GM21737 (cell line): ENCODE data around the gene FUT4.
"Not testable (repeated sequence)": the region's sequence is repeated elsewhere in the genome, so short reads cannot be mapped to it uniquely, and the experiment has no call there.

Experiments used
- ATAC-seq: cut with Tn5 transposase; IDR thresholded peaks from one replicate; pipeline ENCODE4 v1.9.1; 2021; ENCODE audit warnings: mild to moderate bottlenecking, moderate library complexity; ENCODE audit not compliant: unreplicated experiment

Gene FUT4

DNA sequence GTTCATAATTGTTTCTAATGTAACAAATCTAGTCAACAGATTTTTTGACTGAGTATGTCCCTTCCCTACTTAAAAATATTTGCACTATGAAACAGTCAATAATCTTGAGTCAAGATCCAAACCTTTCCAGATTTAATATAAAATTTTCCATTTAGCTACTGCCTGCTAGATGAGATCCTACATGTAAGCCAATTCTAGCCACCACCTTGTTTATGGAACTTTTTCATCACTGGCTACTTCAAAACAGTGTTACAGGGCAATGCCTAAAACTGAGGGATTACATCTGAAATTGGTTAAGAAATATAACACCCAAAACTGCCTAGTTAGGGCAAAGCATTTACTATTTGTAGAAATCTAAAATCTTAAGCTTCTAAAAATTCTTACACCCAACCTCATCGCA lies 10.5 kb upstream of the FUT4 start:
- no peak for ATAC-seq

DNA sequence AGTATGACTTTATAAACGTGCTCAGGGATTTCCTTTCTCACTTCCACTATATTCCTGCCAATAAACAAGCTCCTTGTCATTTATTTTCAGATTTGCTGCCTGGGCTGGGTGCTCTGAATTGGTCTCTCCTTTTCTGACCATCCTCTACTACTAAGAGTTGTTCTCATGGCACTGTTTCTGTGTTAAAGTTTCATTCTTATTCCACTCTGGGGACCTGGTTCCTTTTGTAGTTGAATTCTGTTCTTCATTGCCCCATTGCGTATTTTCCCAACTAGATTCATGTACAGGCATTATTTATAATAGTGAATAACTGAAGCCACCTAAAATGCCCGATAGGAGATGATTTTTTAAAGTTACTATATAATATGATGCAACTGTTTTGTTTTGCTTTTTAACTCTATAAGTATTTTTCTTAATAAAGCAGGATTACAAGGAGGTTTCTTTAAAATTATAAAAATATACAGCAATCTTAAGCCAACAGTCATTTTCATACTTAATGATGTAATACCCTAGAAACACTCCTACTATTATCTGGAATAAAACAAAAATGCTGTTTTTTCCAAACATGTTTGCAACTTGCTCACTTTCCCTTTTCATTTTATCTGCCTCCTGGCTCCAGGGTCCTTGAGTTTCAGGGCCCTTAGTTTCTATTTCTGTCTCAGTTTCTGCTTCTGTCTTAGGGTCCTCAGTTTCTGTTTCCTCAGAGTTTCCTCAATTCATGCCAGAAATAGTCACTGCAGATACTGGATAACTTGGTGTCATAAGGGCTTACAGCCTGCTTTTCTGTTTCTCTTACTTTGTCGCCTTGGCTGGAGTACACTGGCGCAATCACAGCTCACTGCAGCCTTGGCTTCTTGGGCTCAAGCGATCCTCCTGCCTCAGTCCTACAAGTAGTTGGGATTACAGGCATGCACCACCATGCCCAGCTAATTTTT lies 9.8 kb upstream of the FUT4 start:
- no peak for ATAC-seq

DNA sequence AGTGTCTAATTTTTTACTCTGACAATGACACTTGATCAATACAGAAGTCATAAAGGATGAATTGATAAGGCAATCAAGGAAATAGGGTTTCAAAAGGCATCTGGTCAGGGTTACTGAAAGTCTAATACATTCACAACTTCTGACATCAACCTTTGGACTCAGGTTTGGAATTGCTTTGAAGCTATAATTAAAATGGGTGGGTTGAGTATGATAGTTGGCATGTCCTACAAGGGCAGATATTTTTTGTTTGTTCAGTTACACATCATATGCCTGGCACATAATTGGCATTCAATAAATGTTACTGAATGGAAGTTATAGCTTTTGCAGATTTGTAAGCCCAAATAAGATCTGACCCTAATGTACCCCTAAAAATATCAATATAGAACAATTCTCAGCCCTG lies 7.3 kb upstream of the FUT4 start:
- no peak for ATAC-seq

DNA sequence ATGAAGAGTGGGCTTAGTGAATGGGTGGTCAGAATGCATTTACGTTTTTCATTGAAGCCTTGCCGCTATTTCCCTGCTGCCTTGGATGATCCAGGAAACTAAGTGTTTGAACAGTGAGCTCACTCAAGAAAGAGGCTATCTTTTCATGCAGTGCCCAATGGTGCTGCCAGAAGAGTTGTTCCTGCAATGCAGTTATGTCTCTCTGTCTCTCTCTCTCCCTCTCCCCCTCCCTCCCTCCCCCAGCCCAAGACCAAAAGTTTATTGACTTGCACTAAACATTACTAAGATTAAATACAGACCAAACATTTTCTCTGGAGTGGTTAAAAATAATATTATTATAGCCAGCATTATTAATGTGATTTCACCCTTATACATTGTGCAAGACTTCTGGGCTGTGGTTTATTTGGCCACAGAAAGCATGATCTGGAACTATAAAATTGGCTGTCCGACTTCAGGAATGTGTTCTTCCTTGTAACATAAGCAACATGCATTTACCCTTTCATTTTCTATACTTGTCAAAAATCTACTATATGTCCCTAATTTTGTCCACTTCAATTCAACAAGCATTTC lies 6.6 kb upstream of the FUT4 start:
- no peak for ATAC-seq

DNA sequence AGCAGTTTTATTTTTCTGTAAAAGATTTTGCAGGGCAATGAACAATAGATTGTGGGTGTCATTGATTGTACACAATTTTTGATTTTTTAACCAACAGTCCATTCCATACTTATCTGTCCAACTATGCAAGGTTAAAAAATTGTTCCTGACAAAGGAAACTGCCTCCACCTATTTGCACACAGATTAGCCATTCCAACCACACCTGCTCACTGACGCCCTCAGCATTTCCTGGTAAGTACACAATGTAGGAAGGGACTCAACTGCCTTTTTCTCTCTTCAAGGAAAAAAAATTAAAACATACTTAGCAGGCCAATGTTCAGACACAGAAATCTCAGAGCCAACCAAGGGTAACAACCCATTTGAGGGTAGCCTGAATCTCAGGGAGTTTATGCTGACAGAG lies 4.3 kb upstream of the FUT4 start:
- ATAC-seq = no peak

DNA sequence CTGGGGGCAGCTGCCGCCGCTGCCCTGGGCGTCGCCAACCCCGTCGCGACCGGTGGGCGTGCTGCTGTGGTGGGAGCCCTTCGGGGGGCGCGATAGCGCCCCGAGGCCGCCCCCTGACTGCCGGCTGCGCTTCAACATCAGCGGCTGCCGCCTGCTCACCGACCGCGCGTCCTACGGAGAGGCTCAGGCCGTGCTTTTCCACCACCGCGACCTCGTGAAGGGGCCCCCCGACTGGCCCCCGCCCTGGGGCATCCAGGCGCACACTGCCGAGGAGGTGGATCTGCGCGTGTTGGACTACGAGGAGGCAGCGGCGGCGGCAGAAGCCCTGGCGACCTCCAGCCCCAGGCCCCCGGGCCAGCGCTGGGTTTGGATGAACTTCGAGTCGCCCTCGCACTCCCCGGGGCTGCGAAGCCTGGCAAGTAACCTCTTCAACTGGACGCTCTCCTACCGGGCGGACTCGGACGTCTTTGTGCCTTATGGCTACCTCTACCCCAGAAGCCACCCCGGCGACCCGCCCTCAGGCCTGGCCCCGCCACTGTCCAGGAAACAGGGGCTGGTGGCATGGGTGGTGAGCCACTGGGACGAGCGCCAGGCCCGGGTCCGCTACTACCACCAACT lies 1.0 kb downstream of the FUT4 start:
- ATAC-seq = no peak

DNA sequence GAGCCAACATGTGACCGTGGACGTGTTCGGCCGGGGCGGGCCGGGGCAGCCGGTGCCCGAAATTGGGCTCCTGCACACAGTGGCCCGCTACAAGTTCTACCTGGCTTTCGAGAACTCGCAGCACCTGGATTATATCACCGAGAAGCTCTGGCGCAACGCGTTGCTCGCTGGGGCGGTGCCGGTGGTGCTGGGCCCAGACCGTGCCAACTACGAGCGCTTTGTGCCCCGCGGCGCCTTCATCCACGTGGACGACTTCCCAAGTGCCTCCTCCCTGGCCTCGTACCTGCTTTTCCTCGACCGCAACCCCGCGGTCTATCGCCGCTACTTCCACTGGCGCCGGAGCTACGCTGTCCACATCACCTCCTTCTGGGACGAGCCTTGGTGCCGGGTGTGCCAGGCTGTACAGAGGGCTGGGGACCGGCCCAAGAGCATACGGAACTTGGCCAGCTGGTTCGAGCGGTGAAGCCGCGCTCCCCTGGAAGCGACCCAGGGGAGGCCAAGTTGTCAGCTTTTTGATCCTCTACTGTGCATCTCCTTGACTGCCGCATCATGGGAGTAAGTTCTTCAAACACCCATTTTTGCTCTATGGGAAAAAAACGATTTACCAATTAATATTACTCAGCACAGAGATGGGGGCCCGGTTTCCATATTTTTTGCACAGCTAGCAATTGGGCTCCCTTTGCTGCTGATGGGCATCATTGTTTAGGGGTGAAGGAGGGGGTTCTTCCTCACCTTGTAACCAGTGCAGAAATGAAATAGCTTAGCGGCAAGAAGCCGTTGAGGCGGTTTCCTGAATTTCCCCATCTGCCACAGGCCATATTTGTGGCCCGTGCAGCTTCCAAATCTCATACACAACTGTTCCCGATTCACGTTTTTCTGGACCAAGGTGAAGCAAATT lies 1.8 kb downstream of the FUT4 start:
- no peak for ATAC-seq

DNA sequence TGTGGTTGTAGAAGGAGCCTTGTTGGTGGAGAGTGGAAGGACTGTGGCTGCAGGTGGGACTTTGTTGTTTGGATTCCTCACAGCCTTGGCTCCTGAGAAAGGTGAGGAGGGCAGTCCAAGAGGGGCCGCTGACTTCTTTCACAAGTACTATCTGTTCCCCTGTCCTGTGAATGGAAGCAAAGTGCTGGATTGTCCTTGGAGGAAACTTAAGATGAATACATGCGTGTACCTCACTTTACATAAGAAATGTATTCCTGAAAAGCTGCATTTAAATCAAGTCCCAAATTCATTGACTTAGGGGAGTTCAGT lies 2.4 kb downstream of the FUT4 start:
- ATAC-seq = no peak

DNA sequence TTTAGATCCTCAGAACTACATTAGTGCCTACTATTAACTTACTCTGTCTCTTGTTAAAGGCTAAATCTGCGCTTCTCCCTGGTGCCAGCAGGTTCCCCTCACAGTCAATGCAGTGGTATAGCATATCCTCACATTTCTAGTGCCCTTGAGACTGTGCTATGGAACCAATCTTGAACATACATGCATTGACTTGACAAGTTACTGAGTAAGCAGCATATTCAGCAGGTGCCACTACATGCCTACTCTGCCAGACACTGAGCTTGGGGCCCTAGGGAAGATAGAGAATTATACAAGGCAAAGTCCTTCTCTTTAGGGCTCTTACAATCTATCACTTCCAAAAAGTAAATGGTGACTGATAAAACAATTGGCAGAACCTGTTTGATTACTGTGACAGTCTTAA lies 3.2 kb downstream of the FUT4 start:
- ATAC-seq = no peak

DNA sequence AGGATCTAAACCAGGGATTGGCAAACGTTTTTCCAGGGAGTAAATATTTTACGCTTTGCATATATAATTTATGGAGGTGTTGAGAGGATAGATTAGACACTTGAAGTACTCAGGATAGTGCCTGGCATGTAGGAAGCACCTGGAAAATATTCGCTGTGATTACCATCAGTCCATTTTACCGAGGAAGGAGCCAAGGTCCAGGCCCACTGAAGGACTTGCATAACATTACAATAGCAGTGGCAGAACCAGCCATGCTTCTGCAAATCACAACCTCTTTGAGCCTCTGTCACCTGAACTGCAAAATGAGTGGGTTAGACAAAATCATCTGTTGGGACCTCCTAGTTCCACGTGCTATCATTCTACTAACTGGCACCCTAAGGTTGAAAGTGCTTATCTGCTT lies 5.4 kb downstream of the FUT4 start:
- no peak for ATAC-seq

DNA sequence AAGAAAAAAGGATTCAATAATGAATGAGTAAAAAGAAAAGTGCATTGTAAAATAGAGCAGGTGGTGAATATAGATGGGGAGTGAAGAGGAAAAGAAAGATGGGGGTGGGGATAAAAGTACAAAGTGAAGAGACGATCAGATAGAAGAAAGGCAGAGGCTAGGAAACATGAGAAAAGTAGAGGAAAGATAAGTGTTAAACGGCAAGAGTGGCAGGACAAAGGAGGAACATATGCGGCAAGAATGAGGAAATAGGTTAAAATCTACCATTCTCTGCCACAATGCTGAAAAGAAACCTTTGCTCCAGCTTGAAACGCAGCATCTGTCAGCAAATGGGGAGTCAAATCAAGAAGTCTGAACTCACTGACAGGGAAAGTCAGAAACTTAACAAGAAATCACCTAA lies 6.8 kb downstream of the FUT4 start:
- no peak for ATAC-seq

DNA sequence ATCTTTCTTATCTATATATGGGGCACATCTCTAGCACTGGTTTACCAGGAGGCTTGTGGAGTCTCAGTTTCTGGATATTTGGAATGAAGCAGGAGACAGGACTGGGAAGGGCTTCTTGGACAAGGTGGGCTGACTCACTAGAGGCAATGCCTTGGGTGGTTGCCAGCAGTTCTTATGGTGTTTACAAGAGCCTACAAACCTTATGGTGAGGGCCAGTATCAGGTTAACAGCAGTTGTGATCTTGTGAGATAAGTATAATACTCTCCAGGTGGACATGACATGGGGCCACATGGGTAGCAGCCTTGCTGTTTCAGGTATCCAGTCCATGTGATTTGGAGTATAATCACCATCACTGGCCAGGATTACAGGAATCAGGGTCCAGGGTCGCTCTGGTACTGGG lies 10.2 kb downstream of the FUT4 start:
- ATAC-seq = no peak

DNA sequence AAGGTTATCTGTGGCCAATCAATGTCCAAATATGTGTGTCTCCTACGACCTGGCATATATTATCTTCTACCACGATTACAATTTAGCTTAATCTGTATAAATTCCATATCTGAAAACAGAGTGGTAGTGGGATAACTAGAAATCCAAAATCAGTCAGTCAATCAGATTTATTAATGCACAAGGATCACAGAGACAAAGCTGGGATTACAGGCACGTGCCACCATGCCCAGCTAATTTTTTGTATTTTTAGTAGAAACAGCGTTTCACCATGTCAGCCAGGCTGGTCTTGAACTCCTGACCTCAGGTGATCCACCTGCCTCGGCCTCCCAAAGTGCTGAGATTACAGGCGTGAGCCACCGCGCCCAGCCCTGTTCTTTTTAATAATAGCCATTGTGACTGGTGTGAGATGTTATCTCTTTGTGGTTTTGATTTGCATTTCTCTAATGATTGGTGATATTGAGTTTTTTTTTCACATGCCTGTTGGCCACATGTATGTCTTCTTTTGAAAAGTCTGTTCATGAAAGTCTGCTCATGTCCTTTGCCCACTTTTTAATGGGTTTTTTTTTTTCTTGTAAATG lies 12.1 kb downstream of the FUT4 start:
- not testable (repeated sequence) for ATAC-seq

DNA sequence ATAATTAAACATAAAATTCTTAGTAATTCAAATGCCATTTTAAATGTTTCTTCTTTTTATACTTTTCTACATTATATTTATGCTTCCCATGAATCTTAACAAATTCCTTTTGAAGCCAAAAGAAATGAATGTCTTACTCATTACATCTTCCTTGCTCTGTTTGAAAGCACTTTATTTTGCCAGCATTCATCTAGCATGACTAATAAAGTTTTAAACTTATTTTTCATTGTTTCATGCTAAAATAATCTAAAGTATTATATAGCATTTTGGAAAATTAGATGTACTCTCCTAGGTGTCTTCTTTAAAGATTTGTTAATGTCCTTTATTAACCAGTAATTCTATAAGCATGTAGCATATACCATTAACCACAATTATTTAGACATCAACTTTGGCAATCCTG lies 13.7 kb downstream of the FUT4 start:
- ATAC-seq = no peak

DNA sequence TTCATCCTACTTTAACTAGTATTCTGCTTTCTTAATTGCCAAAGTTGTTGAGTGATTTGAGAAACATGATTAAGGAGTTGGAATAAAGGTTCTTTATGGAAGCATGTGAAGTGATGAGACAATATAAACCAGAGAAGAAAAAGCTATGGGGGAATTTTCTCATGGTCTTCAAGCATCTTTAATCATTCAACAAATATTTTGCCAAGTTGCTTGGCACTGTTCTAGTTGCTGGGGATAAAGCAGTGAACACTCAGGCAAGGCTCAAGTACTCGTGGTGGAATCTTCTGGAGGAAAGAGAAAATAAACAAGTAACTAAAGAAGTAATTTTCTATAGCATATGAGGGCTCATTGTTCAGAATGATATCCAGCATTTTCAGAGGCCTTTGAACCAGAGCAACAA lies 14.3 kb downstream of the FUT4 start:
- no peak for ATAC-seq

DNA sequence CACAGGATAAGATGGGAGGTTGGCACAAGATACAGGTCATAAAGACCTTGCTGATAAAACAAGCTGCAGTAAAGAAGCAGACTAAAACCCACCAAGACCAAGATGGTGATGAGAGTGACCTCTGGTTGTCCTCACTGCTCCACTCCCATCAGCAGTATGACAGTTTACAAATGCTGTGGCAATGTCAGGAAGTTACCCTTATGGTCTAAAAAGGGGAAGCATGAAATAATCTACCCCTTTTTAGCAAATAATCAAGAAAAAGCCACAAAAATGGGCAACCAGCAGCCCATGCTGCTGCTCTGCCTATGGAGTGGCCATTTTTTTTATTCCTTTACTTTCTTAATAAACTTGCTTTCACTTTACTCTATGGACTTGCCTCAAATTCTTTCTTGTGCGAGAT lies 14.7 kb downstream of the FUT4 start:
- no peak for ATAC-seq

DNA sequence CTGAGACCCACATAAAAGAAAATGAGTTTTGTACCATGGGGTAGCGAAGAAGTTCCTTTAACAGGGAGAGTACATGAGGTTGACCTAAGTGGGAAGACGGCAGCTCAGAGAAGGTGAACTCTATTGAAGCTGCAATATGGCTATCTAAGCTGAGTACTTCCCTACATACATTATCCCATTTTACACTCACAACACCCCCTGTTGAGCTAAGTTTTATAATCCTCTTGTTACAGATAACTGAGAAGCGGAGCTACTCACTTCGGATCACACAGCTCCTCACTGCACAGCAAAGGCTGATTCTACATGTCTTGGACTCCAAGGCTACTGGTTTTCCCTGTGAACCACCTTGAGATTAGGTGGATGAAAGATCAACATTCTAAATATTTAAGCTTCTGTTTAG lies 15.2 kb downstream of the FUT4 start:
- no peak for ATAC-seq

DNA sequence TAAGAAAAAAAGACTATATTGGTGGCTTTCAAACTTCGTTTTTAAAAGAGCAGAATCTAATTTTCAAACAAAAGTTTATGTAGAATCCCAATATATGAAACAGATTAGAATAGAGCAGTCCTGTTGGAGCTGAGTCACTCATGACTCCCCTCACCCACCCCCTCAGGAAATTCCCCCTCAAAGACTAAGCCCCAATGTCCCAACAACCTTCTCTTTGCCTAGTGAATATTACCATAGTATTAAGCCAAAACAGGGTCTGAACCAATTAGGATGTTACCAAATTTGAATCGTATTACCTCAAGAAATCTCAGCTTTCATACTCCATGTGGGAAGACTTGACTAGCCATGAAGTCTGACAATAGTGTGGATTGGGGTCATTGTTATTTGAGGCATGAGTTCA lies 15.6 kb downstream of the FUT4 start:
- no peak for ATAC-seq

DNA sequence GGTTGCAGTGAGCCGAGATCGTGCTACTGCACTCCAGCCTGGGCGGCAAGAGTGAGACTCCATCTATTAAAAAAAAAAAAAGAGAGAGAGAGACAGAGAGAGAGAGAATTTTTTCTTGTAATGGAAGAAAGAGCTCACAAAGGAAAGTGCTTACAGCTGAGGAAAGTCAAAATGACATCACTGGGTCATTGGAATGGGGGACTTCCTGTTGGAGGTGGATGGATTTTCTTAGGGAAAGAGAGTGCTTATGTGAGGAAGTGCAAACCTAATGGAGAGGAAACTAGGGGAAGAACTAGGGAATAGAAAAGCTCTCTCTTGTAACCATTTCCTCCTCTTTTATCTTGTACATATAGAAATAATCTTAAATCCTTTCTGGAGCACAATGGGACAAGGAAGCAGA lies 17.1 kb downstream of the FUT4 start:
- no peak for ATAC-seq

DNA sequence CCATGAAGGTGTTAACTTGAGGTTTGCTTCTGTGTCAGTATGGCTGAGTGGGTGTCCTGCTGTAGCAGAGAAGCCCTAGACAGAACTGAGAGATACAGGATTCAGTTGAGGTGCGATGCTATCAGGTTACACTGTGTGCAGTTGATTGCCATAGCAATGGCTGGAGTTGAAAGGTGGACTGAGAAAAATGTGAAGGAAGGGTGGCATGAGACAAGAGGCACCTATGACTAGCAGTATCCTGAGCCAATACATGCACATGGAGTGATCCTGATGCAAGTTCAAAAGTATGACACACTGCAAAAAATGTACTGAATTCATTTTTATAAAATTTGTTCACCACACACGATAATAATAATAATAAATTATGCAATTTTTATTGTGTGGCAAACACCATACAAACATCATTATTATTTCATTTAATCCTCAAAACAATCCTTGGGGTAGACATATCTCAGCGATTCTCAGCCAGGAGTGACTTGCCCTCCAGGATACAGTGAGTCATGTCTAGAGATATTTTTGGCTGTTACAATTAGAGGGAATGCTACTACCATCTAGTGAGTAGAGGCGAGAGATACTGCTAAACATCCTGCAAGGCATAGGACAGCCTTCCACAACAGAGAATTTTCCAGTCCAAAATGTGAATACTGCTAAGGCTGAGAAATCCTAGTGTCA lies 19.6 kb downstream of the FUT4 start:
- ATAC-seq = no peak
